ENCODE results near the gene MYO5A.

DNA sequence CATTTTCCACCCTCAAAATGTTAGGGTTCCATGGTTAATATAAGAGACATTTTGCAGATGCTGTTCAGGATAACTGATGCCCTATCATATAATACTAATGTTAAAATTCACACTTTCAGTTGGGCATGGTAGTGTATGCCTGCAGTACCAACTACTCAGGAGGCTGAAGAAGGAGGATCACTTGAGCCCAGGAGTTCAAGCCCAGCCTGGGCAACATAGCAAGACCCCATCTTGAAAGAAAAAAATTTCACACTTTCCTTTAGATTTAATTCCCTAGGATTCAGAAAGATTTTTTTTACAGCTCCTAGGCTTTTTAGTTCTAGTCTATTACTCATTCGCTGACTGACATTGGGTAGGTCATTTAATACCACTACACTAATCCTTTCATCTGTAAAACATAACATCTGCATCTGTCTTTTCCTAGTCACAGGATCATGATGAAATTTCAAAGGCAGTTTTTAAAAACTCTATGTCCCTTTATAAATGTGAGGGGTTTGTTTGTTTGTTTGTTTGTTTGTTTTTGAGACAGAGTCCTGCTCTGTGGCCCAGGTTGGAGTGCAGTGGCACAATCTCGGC is 103.7 kb downstream of the MYO5A start:
- TF ChIP-seq CTCF (IDR thresholded peaks at IDR 0.05; ENCODE audit: low read depth, low read length) (no peak), MYC (IDR thresholded peaks at IDR 0.05; ENCODE audit: low read depth, low read length) (no peak)

Data from NB4 (cell line).